ENCODE results near the gene SUFU. TPM values are rescaled to one million over a fixed set of nuclear protein-coding genes. Genes with fewer than 3 reads are reported as not detected.

Gene SUFU
- total and polyA plus RNA-seq, 2 of the 13 experiments (the other 11 are each of a cell fraction or from before 2014, with no cell fraction given): 2.9 to 5.5 TPM

- no peak for TF ChIP-seq GLMP (CRISPR knock-in tag; IDR thresholded peaks at IDR 0.05; ENCODE audit: borderline replicate concordance)
- TF ChIP-seq ZNF331 (CRISPR knock-in tag; IDR thresholded peaks at IDR 0.05): no peak
- TF ChIP-seq HNRNPLL (IDR thresholded peaks at IDR 0.05; ENCODE audit: low read depth, low read length, poor library complexity, severe bottlenecking): no peak
- TF ChIP-seq MAFG (CRISPR knock-in tag; IDR thresholded peaks at IDR 0.05): no peak
- TF ChIP-seq TOPORS (CRISPR knock-in tag; IDR thresholded peaks at IDR 0.05): no peak
- no peak for TF ChIP-seq MLLT10 (CRISPR knock-in tag; IDR thresholded peaks at IDR 0.05)
- TF ChIP-seq ZNF746 (CRISPR knock-in tag; IDR thresholded peaks at IDR 0.05): peak; percentile 14; the same call in 1 of the 2 replicates
- no peak for TF ChIP-seq ATF7 (IDR thresholded peaks at IDR 0.05)
- TF ChIP-seq ATF7 (CRISPR knock-in tag; IDR thresholded peaks at IDR 0.05): no peak
- TF ChIP-seq TAF15 (IDR thresholded peaks at IDR 0.05; ENCODE audit: low read depth, low read length, poor library complexity, severe bottlenecking): peak; percentile 48
- no peak for TF ChIP-seq SNAPC4 (CRISPR knock-in tag; IDR thresholded peaks at IDR 0.05)
- TF ChIP-seq ZBTB25 (CRISPR knock-in tag; IDR thresholded peaks at IDR 0.05): no peak
- no peak for TF ChIP-seq HNRNPUL1 (IDR thresholded peaks at IDR 0.05; ENCODE audit: low read depth, low read length)
- TF ChIP-seq ZNF543 (CRISPR knock-in tag; IDR thresholded peaks at IDR 0.05): 0 out of 2 replicates have a peak, but pooled peaks have one; percentile 1
- no peak for TF ChIP-seq ZNF605 (CRISPR knock-in tag; IDR thresholded peaks at IDR 0.05)
- no peak for TF ChIP-seq SRSF9 (IDR thresholded peaks at IDR 0.05; ENCODE audit: borderline replicate concordance, insufficient read depth, low read depth, low read length, poor library complexity, severe bottlenecking)
- 0 out of 2 replicates have a peak, but pooled peaks have one; percentile 37 for TF ChIP-seq CREB3 (CRISPR knock-in tag; IDR thresholded peaks at IDR 0.05)
- TF ChIP-seq ZKSCAN5 (CRISPR knock-in tag; IDR thresholded peaks at IDR 0.05): no peak
- no peak for TF ChIP-seq ZNF557 (CRISPR knock-in tag; IDR thresholded peaks at IDR 0.05)
- TF ChIP-seq ZNF354B (CRISPR knock-in tag; IDR thresholded peaks at IDR 0.05): no peak
- TF ChIP-seq MYPOP (CRISPR knock-in tag; IDR thresholded peaks at IDR 0.05): no peak
- no peak for TF ChIP-seq GZF1 (CRISPR knock-in tag; IDR thresholded peaks at IDR 0.05)
Observed at GRCh38 chr10:102642736-102643335, 139.1 kb downstream of the SUFU start (continued).

Data from HepG2 (cell line).